Measurements from ENCODE around the gene NUMBL. TPM values are rescaled to one million over a fixed set of nuclear protein-coding genes. Genes with fewer than 3 reads are reported as not detected.

Gene NUMBL
- total RNA-seq, 6 experiments from 2014 or later, result 6.1 to 19.6 (median 10.5) TPM

GRCh38 chr19:40717325-40717879, 27.0 kb upstream of the NUMBL start:
- DNase-seq, result peak in 2 of 3 donors; percentile 76 to 77
- TF ChIP-seq, protein P1, sequence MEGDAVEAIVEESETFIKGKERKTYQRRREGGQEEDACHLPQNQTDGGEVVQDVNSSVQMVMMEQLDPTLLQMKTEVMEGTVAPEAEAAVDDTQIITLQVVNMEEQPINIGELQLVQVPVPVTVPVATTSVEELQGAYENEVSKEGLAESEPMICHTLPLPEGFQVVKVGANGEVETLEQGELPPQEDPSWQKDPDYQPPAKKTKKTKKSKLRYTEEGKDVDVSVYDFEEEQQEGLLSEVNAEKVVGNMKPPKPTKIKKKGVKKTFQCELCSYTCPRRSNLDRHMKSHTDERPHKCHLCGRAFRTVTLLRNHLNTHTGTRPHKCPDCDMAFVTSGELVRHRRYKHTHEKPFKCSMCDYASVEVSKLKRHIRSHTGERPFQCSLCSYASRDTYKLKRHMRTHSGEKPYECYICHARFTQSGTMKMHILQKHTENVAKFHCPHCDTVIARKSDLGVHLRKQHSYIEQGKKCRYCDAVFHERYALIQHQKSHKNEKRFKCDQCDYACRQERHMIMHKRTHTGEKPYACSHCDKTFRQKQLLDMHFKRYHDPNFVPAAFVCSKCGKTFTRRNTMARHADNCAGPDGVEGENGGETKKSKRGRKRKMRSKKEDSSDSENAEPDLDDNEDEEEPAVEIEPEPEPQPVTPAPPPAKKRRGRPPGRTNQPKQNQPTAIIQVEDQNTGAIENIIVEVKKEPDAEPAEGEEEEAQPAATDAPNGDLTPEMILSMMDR (IDR thresholded peaks at IDR 0.05), result no peak
- TF ChIP-seq POLR2A (IDR thresholded peaks at IDR 0.05), result no peak
- peak overlapping the region; percentile 84 to 98 (median 98) for H3K27ac ChIP-seq
- no peaks in the 10 kb centered on the region for H3K27me3 ChIP-seq
- H3K9me3 ChIP-seq, result no peaks in the 10 kb centered on the region
- intact Hi-C loops (cut with DNase I), result no loop called here
- ATAC-seq, result peak in 3 of 4 donors; percentile 5 to 9 (median 9)
- WGBS (ENCODE audit: insufficient coverage, low coverage, low lambda C conversion rate, missing lambda C conversion rate), result 0% methylated on average over 10 of the region's 20 CpGs
- peaks cover 0 to 40% (median 15%) of the 10 kb centered on the region in 4 donors for H3K4me1 ChIP-seq
- peak overlapping the region; percentile 61 to 92 (median 83) for H3K4me3 ChIP-seq
- peaks cover 0 to 8% (median 3%) of the 10 kb centered on the region in 4 donors for H3K36me3 ChIP-seq

GRCh38 chr19:40716482-40717324, 26.3 kb upstream of the NUMBL start, which contains the start of the genes COQ8B and ITPKC:
Gene COQ8B, minus strand, starts transcription at chr19:40716886. Its CDS starts 2,254 bp downstream, at chr19:40714632.
Gene ITPKC, plus strand, starts transcription at chr19:40717112. Its CDS starts 24 bp downstream, at chr19:40717136.
- under 1% methylated on average over 25 of the region's 76 CpGs for WGBS (ENCODE audit: insufficient coverage, low coverage, low lambda C conversion rate, missing lambda C conversion rate)
- peak within 1 kb of the TSS; percentile 61 to 92 (median 83) for H3K4me3 ChIP-seq
- peaks cover 0 to 8% (median 4%) of the 10 kb centered on the region in 4 donors for H3K36me3 ChIP-seq
- H3K27ac ChIP-seq, result peak within 1 kb of the TSS; percentile 84 to 98 (median 98)
- peak; percentile 100 for DNase-seq
- TF ChIP-seq, protein P1 (IDR thresholded peaks at IDR 0.05), result peak in 1 of 4 donors; percentile 32
- TF ChIP-seq POLR2A (IDR thresholded peaks at IDR 0.05), result peak; percentile 87
- intact Hi-C loops (cut with DNase I), result no loop called here
- H3K9me3 ChIP-seq, result no peaks in the 10 kb centered on the region
- peak; percentile 68 to 83 (median 78) for ATAC-seq
- no peaks in the 10 kb centered on the region for H3K27me3 ChIP-seq
- peaks cover 0 to 40% (median 15%) of the 10 kb centered on the region in 4 donors for H3K4me1 ChIP-seq

DNA sequence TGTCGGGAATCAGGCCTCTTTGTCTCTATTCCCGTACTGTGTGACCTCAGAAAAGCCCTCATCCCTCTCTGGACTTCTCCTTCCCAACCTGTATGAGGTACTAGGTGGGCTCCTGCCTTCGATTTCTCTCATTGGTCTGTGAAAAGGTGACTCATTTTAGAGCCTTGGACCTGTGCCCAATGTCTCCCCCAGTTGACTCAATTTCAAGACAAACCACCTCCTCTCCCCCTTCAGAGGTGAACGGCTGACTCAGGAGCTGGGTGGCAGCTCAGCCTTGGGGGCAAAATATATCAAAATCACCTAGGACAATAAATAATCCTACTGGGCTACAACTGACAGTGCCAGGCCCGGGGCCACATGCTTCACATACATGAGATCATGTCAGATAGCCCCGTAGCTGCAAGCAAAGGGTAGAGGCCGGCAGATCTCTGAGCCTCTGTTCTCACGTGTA, 25.6 kb upstream of the NUMBL start:
- no peak for ATAC-seq
- Histone ChIP-seq H3K27me3 (no peaks in the 10 kb centered on the region), H3K36me3 (peaks cover 0 to 13% (median 4%) of the 10 kb centered on the region in 4 donors), H3K27ac (peak overlapping the region; percentile 84 to 98 (median 98)), H3K4me3 (peak overlapping the region; percentile 61 to 92 (median 83)), H3K4me1 (peaks cover 0 to 38% (median 15%) of the 10 kb centered on the region in 4 donors), H3K9me3 (no peaks in the 10 kb centered on the region)
- no peak for DNase-seq
- WGBS (ENCODE audit: insufficient coverage, low coverage, low lambda C conversion rate, missing lambda C conversion rate), result 3% methylated on average over 8 of the region's 8 CpGs
- no peak for TF ChIP-seq POLR2A (IDR thresholded peaks at IDR 0.05)
- TF ChIP-seq, protein P1 (IDR thresholded peaks at IDR 0.05), result no peak
- intact Hi-C loops (cut with DNase I), result no loop called here

DNA sequence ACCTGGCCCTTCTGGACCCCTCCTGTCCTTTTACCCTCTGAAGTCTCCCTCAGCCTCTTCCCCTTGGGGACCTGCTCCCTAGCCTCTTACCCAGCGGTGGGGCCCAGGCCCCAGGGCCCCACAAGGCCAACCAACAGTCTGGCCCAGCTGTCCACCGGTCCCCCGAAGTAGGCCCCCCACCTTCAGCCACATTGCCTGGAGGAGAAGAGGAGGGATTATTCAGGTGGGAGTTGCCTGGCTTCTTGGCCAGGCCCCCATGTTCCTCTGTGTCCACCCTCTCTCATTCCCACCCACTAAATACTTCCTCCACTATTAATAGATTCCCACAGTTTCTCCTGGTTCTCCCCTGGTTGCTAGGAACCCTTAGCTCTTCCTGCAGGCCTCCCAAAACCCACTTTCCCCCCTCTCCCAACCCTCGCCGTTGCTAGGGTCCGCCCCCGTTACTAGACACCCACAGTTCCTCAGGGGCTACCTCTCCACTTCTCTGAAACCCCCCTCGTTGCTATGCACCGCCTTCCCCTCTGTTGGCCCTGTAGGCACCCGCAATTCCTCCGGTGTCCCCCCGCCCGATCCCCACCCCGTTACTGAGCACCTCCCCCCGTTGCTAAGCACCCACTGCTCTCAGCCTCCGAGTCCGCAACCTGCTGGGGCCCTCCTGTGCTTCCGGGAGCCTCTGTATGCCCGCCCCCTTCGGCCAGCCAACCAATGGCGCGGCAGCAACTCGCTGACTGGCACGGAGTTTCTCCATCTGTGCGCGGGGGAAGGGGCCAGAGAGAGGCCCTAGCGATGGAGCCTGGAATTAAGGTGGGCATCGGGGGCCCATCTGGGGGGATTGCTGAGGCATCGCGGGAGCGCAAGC, 24.2 kb upstream of the NUMBL start:
- H3K27ac ChIP-seq, result peak overlapping the region; percentile 84 to 98 (median 98)
- peak overlapping the region; percentile 43 to 92 (median 51) for H3K4me3 ChIP-seq
- H3K36me3 ChIP-seq, result peaks cover 0 to 27% (median 4%) of the 10 kb centered on the region in 4 donors
- 3% methylated on average over 20 of the region's 31 CpGs for WGBS (ENCODE audit: insufficient coverage, low coverage, low lambda C conversion rate, missing lambda C conversion rate)
- TF ChIP-seq, protein P1 (IDR thresholded peaks at IDR 0.05), result no peak
- TF ChIP-seq POLR2A (IDR thresholded peaks at IDR 0.05), result no peak
- H3K9me3 ChIP-seq, result no peaks in the 10 kb centered on the region
- peak; percentile 61 to 72 (median 70) for ATAC-seq
- peak; percentile 93 to 95 (median 94) for DNase-seq
- no peaks in the 10 kb centered on the region for H3K27me3 ChIP-seq
- H3K4me1 ChIP-seq, result peaks cover 0 to 24% (median 10%) of the 10 kb centered on the region in 4 donors
- intact Hi-C loops (cut with DNase I), result no loop called here

Measured in right lobe of liver (tissue), 6 donors.